Measurements from ENCODE around the gene PKNOX1. TPM values are rescaled to one million over a fixed set of nuclear protein-coding genes. Genes with fewer than 3 reads are reported as not detected.
"Not testable (repeated sequence)": the region's sequence is repeated elsewhere in the genome, so short reads cannot be mapped to it uniquely, and the experiment has no call there.

The PKNOX1 gene
- total and polyA plus RNA-seq, 5 donors from 2014 or later = 13.0 to 22.6 (median 17.1) TPM

- no peak overlapping the region for H3K4me3 Mint-ChIP-seq
- no peak for DNase-seq
- no peaks in the 10 kb centered on the region for H3K27me3 ChIP-seq (ENCODE audit: control insufficient read depth, insufficient read depth, low read length)
- H3K4me1 Mint-ChIP-seq = peaks cover 13 to 54% (median 31%) of the 10 kb centered on the region in 4 donors
- H3K27ac ChIP-seq (ENCODE audit: insufficient read depth, low read length, poor library complexity, severe bottlenecking) = no peak overlapping the region
- H3K27me3 Mint-ChIP-seq = no peaks in the 10 kb centered on the region
- H3K36me3 Mint-ChIP-seq = peaks cover 12% of the 10 kb centered on the region
- ATAC-seq (ENCODE audit: low read depth in 2 of 2) = no peak
- H3K4me3 ChIP-seq (ENCODE audit: low read depth, low read length) = no peak overlapping the region
- H3K36me3 ChIP-seq (ENCODE audit: control insufficient read depth, insufficient read depth, low read length) = peaks cover 2% of the 10 kb centered on the region
- H3K9me3 Mint-ChIP-seq = no peaks in the 10 kb centered on the region
- H3K9me3 ChIP-seq (ENCODE audit: control insufficient read depth in 2 of 2, low read length in 2 of 2) = no peaks in the 10 kb centered on the region
- H3K4me1 ChIP-seq (ENCODE audit: control insufficient read depth, insufficient read depth, low read length, poor library complexity, severe bottlenecking) = peaks cover 3% of the 10 kb centered on the region
- H3K27ac Mint-ChIP-seq = peak overlapping the region in 2 of 3 donors; percentile 41 to 56
Measured at GRCh38 chr21:42981862-42982261, 7.5 kb downstream of the PKNOX1 start.

- Histone ChIP-seq H3K36me3 (ENCODE audit: control insufficient read depth, insufficient read depth, low read length) (no peaks in the 10 kb centered on the region), H3K4me3 (ENCODE audit: low read depth, low read length) (no peak overlapping the region), H3K4me1 (ENCODE audit: control insufficient read depth, insufficient read depth, low read length, poor library complexity, severe bottlenecking) (peaks cover 3% of the 10 kb centered on the region), H3K27ac (ENCODE audit: insufficient read depth, low read length, poor library complexity, severe bottlenecking) (no peak overlapping the region), H3K27me3 (ENCODE audit: control insufficient read depth, insufficient read depth, low read length) (no peaks in the 10 kb centered on the region), H3K9me3 (ENCODE audit: control insufficient read depth in 2 of 2, low read length in 2 of 2) (no peaks in the 10 kb centered on the region)
- peak overlapping the region in 1 of 4 donors; percentile 35 for H3K4me3 Mint-ChIP-seq
- ATAC-seq (ENCODE audit: low read depth in 2 of 2) = peak in 1 of 2 donors; percentile 55
- H3K27ac Mint-ChIP-seq = peak overlapping the region; percentile 45 to 77 (median 61)
- peaks cover 7% of the 10 kb centered on the region for H3K36me3 Mint-ChIP-seq
- H3K27me3 Mint-ChIP-seq = no peaks in the 10 kb centered on the region
- H3K9me3 Mint-ChIP-seq = no peaks in the 10 kb centered on the region
- peak in 1 of 3 donors; percentile 41 for DNase-seq
- peaks cover 13 to 45% (median 26%) of the 10 kb centered on the region in 4 donors for H3K4me1 Mint-ChIP-seq
Measured at GRCh38 chr21:42983103-42983502, 8.7 kb downstream of the PKNOX1 start.

- H3K9me3 ChIP-seq (ENCODE audit: control insufficient read depth in 2 of 2, low read length in 2 of 2) = no peaks in the 10 kb centered on the region
- H3K9me3 Mint-ChIP-seq = no peaks in the 10 kb centered on the region
- DNase-seq = no peak
- no peak overlapping the region for H3K27ac Mint-ChIP-seq
- peaks cover 3% of the 10 kb centered on the region for H3K4me1 ChIP-seq (ENCODE audit: control insufficient read depth, insufficient read depth, low read length, poor library complexity, severe bottlenecking)
- H3K27me3 ChIP-seq (ENCODE audit: control insufficient read depth, insufficient read depth, low read length) = no peaks in the 10 kb centered on the region
- no peak for ATAC-seq (ENCODE audit: low read depth in 2 of 2)
- peaks cover 7% of the 10 kb centered on the region for H3K36me3 Mint-ChIP-seq
- H3K4me1 Mint-ChIP-seq = peaks cover 12 to 45% (median 25%) of the 10 kb centered on the region in 4 donors
- H3K4me3 ChIP-seq (ENCODE audit: low read depth, low read length) = no peak overlapping the region
- no peaks in the 10 kb centered on the region for H3K36me3 ChIP-seq (ENCODE audit: control insufficient read depth, insufficient read depth, low read length)
- H3K27ac ChIP-seq (ENCODE audit: insufficient read depth, low read length, poor library complexity, severe bottlenecking) = no peak overlapping the region
- H3K27me3 Mint-ChIP-seq = no peaks in the 10 kb centered on the region
- no peak overlapping the region for H3K4me3 Mint-ChIP-seq
Measured at GRCh38 chr21:42983869-42984268, 9.5 kb downstream of the PKNOX1 start.

- Histone ChIP-seq H3K36me3 (ENCODE audit: control insufficient read depth, insufficient read depth, low read length) (no peaks in the 10 kb centered on the region), H3K27ac (ENCODE audit: insufficient read depth, low read length, poor library complexity, severe bottlenecking) (no peak overlapping the region), H3K4me1 (ENCODE audit: control insufficient read depth, insufficient read depth, low read length, poor library complexity, severe bottlenecking) (peaks cover 3% of the 10 kb centered on the region), H3K4me3 (ENCODE audit: low read depth, low read length) (no peak overlapping the region), H3K9me3 (ENCODE audit: control insufficient read depth in 2 of 2, low read length in 2 of 2) (no peaks in the 10 kb centered on the region), H3K27me3 (ENCODE audit: control insufficient read depth, insufficient read depth, low read length) (no peaks in the 10 kb centered on the region)
- DNase-seq (no peak), ATAC-seq (ENCODE audit: low read depth in 2 of 2) (no peak)
- H3K36me3 Mint-ChIP-seq = peaks cover 3% of the 10 kb centered on the region
- no peaks in the 10 kb centered on the region for H3K27me3 Mint-ChIP-seq
- peaks cover 0 to 2% (median 0%) of the 10 kb centered on the region in 7 donors for H3K9me3 Mint-ChIP-seq
- H3K4me1 Mint-ChIP-seq = peaks cover 0 to 40% (median 14%) of the 10 kb centered on the region in 4 donors
- H3K27ac Mint-ChIP-seq = peak overlapping the region in 1 of 3 donors; percentile 26
- no peak overlapping the region for H3K4me3 Mint-ChIP-seq
Measured at GRCh38 chr21:42986125-42986783, 11.9 kb downstream of the PKNOX1 start.

- Mint-ChIP-seq H3K9me3 (peaks cover 0 to 2% (median 0%) of the 10 kb centered on the region in 7 donors), H3K4me3 (no peak overlapping the region), H3K27ac (no peak overlapping the region), H3K36me3 (no peaks in the 10 kb centered on the region), H3K4me1 (peaks cover 0 to 26% (median 7%) of the 10 kb centered on the region in 4 donors), H3K27me3 (no peaks in the 10 kb centered on the region)
- Histone ChIP-seq H3K9me3 (ENCODE audit: control insufficient read depth in 2 of 2, low read length in 2 of 2) (no peaks in the 10 kb centered on the region), H3K4me3 (ENCODE audit: low read depth, low read length) (no peak overlapping the region), H3K36me3 (ENCODE audit: control insufficient read depth, insufficient read depth, low read length) (peaks cover 6% of the 10 kb centered on the region), H3K27me3 (ENCODE audit: control insufficient read depth, insufficient read depth, low read length) (no peaks in the 10 kb centered on the region), H3K4me1 (ENCODE audit: control insufficient read depth, insufficient read depth, low read length, poor library complexity, severe bottlenecking) (no peaks in the 10 kb centered on the region), H3K27ac (ENCODE audit: insufficient read depth, low read length, poor library complexity, severe bottlenecking) (no peak overlapping the region)
- DNase-seq (no peak), ATAC-seq (ENCODE audit: low read depth in 2 of 2) (no peak)
Measured at GRCh38 chr21:42988236-42988965, 14.0 kb downstream of the PKNOX1 start.

- H3K4me1 ChIP-seq (ENCODE audit: control insufficient read depth, insufficient read depth, low read length, poor library complexity, severe bottlenecking); H3K27ac ChIP-seq (ENCODE audit: insufficient read depth, low read length, poor library complexity, severe bottlenecking); DNase-seq; H3K9me3 Mint-ChIP-seq; H3K36me3 Mint-ChIP-seq; H3K4me3 ChIP-seq (ENCODE audit: low read depth, low read length); H3K36me3 ChIP-seq (ENCODE audit: control insufficient read depth, insufficient read depth, low read length); H3K9me3 ChIP-seq (ENCODE audit: control insufficient read depth in 2 of 2, low read length in 2 of 2); H3K4me3 Mint-ChIP-seq; H3K27ac Mint-ChIP-seq; ATAC-seq (ENCODE audit: low read depth in 2 of 2); H3K27me3 ChIP-seq (ENCODE audit: control insufficient read depth, insufficient read depth, low read length); H3K27me3 Mint-ChIP-seq: not testable (repeated sequence)
- H3K4me1 Mint-ChIP-seq = peaks cover 0 to 22% (median 6%) of the 10 kb centered on the region in 4 donors
Measured at GRCh38 chr21:42989370-42989769, 15.0 kb downstream of the PKNOX1 start.

GRCh38 chr21:42989816-42990650 lies 15.7 kb downstream of the PKNOX1 start:
- Histone ChIP-seq H3K4me3 (ENCODE audit: low read depth, low read length) (no peak overlapping the region), H3K9me3 (ENCODE audit: control insufficient read depth in 2 of 2, low read length in 2 of 2) (no peaks in the 10 kb centered on the region), H3K27ac (ENCODE audit: insufficient read depth, low read length, poor library complexity, severe bottlenecking) (no peak overlapping the region), H3K27me3 (ENCODE audit: control insufficient read depth, insufficient read depth, low read length) (no peaks in the 10 kb centered on the region), H3K36me3 (ENCODE audit: control insufficient read depth, insufficient read depth, low read length) (peaks cover 6% of the 10 kb centered on the region), H3K4me1 (ENCODE audit: control insufficient read depth, insufficient read depth, low read length, poor library complexity, severe bottlenecking) (no peaks in the 10 kb centered on the region)
- H3K27me3 Mint-ChIP-seq = no peaks in the 10 kb centered on the region
- ATAC-seq (ENCODE audit: low read depth in 2 of 2) (no peak), DNase-seq (no peak)
- peaks cover 0 to 22% (median 5%) of the 10 kb centered on the region in 4 donors for H3K4me1 Mint-ChIP-seq
- peak overlapping the region in 1 of 4 donors; percentile 13 for H3K4me3 Mint-ChIP-seq
- peak overlapping the region in 2 of 3 donors; percentile 56 to 59 for H3K27ac Mint-ChIP-seq
- peaks cover 0 to 2% (median 0%) of the 10 kb centered on the region in 7 donors for H3K9me3 Mint-ChIP-seq
- H3K36me3 Mint-ChIP-seq = no peaks in the 10 kb centered on the region

Data from CD4-positive, CD25-positive, alpha-beta regulatory T cell (primary cell).